Measurements from ENCODE around the gene HOXB13.

GRCh38 chr17:48776602-48777001 lies 48.1 kb upstream of the HOXB13 start:
- TF ChIP-seq CTCF (IDR thresholded peaks at IDR 0.05) (no peak), POLR2A (IDR thresholded peaks at IDR 0.05) (no peak)

Data from thyroid gland (tissue), 4 donors.